GM10847 (cell line): ENCODE results near the gene IL20.

Source experiments
- POLR2A ChIP-seq: IDR thresholded peaks from 2 replicates; pipeline ENCODE4 v1.6.1; 2011; ENCODE audit not compliant: insufficient read length; ENCODE audit errors: extremely low read depth

Gene IL20

GRCh38 chr1:206902702-206903101, 37.3 kb downstream of the IL20 start:
- TF ChIP-seq POLR2A: no peak

- TF ChIP-seq POLR2A: no peak
Observed at GRCh38 chr1:206903687-206904086, 38.3 kb downstream of the IL20 start.

- no peak for TF ChIP-seq POLR2A
Observed at GRCh38 chr1:206904423-206905142, 39.2 kb downstream of the IL20 start.

- no peak for TF ChIP-seq POLR2A
Observed at GRCh38 chr1:206905295-206906164, 40.1 kb downstream of the IL20 start.

GRCh38 chr1:206907304-206907991, 42.0 kb downstream of the IL20 start:
- TF ChIP-seq POLR2A: no peak

GRCh38 chr1:206908038-206908437, 42.6 kb downstream of the IL20 start:
- no peak for TF ChIP-seq POLR2A

- TF ChIP-seq POLR2A: no peak
Observed at GRCh38 chr1:206909161-206909882, 43.9 kb downstream of the IL20 start.

GRCh38 chr1:206909883-206910318, 44.5 kb downstream of the IL20 start:
- no peak for TF ChIP-seq POLR2A

GRCh38 chr1:206911064-206911663, 45.7 kb downstream of the IL20 start:
- no peak for TF ChIP-seq POLR2A

GRCh38 chr1:206912445-206913095, 47.1 kb downstream of the IL20 start:
- TF ChIP-seq POLR2A: no peak

GRCh38 chr1:206913766-206914537, 48.5 kb downstream of the IL20 start:
- no peak for TF ChIP-seq POLR2A

- TF ChIP-seq POLR2A: no peak
Observed at GRCh38 chr1:206915030-206915735, 49.8 kb downstream of the IL20 start.

GRCh38 chr1:206916000-206916709, 50.7 kb downstream of the IL20 start:
- TF ChIP-seq POLR2A: no peak

GRCh38 chr1:206918076-206918475, 52.7 kb downstream of the IL20 start:
- no peak for TF ChIP-seq POLR2A
